GM18907 (cell line): Measurements from ENCODE around the gene CNGA1.

ENCODE experiments used
- ATAC-seq: cut with Tn5 transposase; IDR thresholded peaks from one replicate; pipeline ENCODE4 v1.9.1; 2021; ENCODE audit warnings: mild to moderate bottlenecking, moderate library complexity; ENCODE audit not compliant: unreplicated experiment

Gene CNGA1

GRCh38 chr4:47913861-47914219, 102.6 kb downstream of the CNGA1 start:
- peak; percentile 35 for ATAC-seq

GRCh38 chr4:47913330-47913729, 103.2 kb downstream of the CNGA1 start:
- ATAC-seq, result no peak

GRCh38 chr4:47907089-47907646, 109.3 kb downstream of the CNGA1 start:
- no peak for ATAC-seq

- no peak for ATAC-seq
Measured at GRCh38 chr4:47899639-47900038, 116.8 kb downstream of the CNGA1 start.

GRCh38 chr4:47891928-47892327, 124.6 kb downstream of the CNGA1 start:
- no peak for ATAC-seq
